CD14-positive monocyte (primary cell): ENCODE results near the gene CALML3. TPM values are rescaled to one million over a fixed set of nuclear protein-coding genes. Genes with fewer than 3 reads are reported as not detected.

Experiments
- DNase-seq, 3 donors: peaks; one replicate each; pipeline ENCODE4 v3.0.0-alpha.2; 2011 to 2022
- H2AFZ ChIP-seq: 2 replicates; pipeline ENCODE4 v1.6.0; 2012; ENCODE audit warnings: mild to moderate bottlenecking, low read depth, low read length, inconsistent platforms; ENCODE audit not compliant: insufficient read depth, poor library complexity, severe bottlenecking
- H3K27ac ChIP-seq, 2 donors: 1 replicate in 1 of 2; 2 replicates in 1 of 2; pipeline ENCODE4 v1.5.1; 2012 to 2013; ENCODE audit warnings: low read length in 2 of 2, control low read depth in 1 of 2, inconsistent platforms in 1 of 2, low read depth in 1 of 2, mild to moderate bottlenecking in 1 of 2
- H3K27me3 ChIP-seq, 2 donors: one replicate each; pipeline versions ENCODE4 v1.6.0 to v1.6.1; 2011 to 2013; ENCODE audit warnings: low read length in 2 of 2; ENCODE audit not compliant: control insufficient read depth in 2 of 2, insufficient read depth in 2 of 2
- H3K36me3 ChIP-seq, 2 donors: replicated peaks in 1 of 2; 1 replicate in 1 of 2; 2 replicates in 1 of 2; pipeline versions ENCODE4 v1.5.1 to v1.6.1; 2012 to 2013; ENCODE audit warnings: low read length in 2 of 2, control low read depth in 1 of 2, inconsistent platforms in 1 of 2, mild to moderate bottlenecking in 1 of 2; ENCODE audit not compliant: insufficient read depth in 2 of 2, control insufficient read depth in 1 of 2
- H3K4me1 ChIP-seq, 2 donors: 1 replicate in 1 of 2; 2 replicates in 1 of 2; pipeline versions ENCODE4 v1.5.1 to v1.6.1; 2012 to 2013; ENCODE audit warnings: low read length in 2 of 2, control low read depth in 1 of 2, inconsistent platforms in 1 of 2, mild to moderate bottlenecking in 1 of 2, moderate library complexity in 1 of 2; ENCODE audit not compliant: insufficient read depth in 2 of 2, control insufficient read depth in 1 of 2
- H3K4me2 ChIP-seq: replicated peaks from 2 replicates; pipeline ENCODE3; 2012; ENCODE audit warnings: low read length, moderate library complexity, mild to moderate bottlenecking; ENCODE audit not compliant: poor library complexity, severe bottlenecking; ENCODE audit errors: extremely low read depth
- H3K4me3 ChIP-seq, 3 experiments: fragments of 200-600 bp in 1 of 3; sonication (generic) in 1 of 3; replicated peaks in 1 of 3; 1 replicate in 2 of 3; 2 replicates in 1 of 3; pipeline ENCODE4 v1.5.1; 2011 to 2013; ENCODE audit warnings: low read length in 3 of 3, mild to moderate bottlenecking in 3 of 3, control low read depth in 2 of 3, low read depth in 2 of 3, inconsistent platforms in 1 of 3, moderate library complexity in 1 of 3
- H3K79me2 ChIP-seq: 2 replicates; pipeline ENCODE4 v1.6.0; 2012; ENCODE audit warnings: mild to moderate bottlenecking, control low read depth, inconsistent platforms, low read length, moderate library complexity; ENCODE audit not compliant: insufficient read depth
- H3K9ac ChIP-seq: 2 replicates; pipeline ENCODE4 v1.6.0; 2017; ENCODE audit warnings: low read length, mild to moderate bottlenecking; ENCODE audit not compliant: insufficient read depth, poor library complexity, severe bottlenecking
- H3K9me3 ChIP-seq, 2 donors: replicated peaks in 1 of 2; 1 replicate in 1 of 2; 2 replicates in 1 of 2; pipeline versions ENCODE4 v1.5.1 to v1.6.1; 2012 to 2013; ENCODE audit warnings: low read length in 2 of 2, control low read depth in 1 of 2; ENCODE audit not compliant: control insufficient read depth in 1 of 2, insufficient read depth in 1 of 2
- H4K20me1 ChIP-seq: 2 replicates; pipeline ENCODE4 v1.6.0; 2012; ENCODE audit warnings: mild to moderate bottlenecking, low read length, control low read depth, moderate library complexity; ENCODE audit not compliant: insufficient read depth
- H3K27ac Mint-ChIP-seq, 7 donors: one replicate each; pipeline ENCODE4 v1.8.0; 2020; ENCODE audit warnings: mild to moderate bottlenecking in 7 of 7, mixed read lengths in 7 of 7, moderate library complexity in 6 of 7, inconsistent platforms in 2 of 7
- H3K27me3 Mint-ChIP-seq, 3 donors: one replicate each; pipeline ENCODE4 v1.8.0; 2021 to 2022; ENCODE audit warnings: low read depth in 3 of 3, mild to moderate bottlenecking in 3 of 3, mixed read lengths in 3 of 3, moderate library complexity in 3 of 3, inconsistent platforms in 1 of 3
- H3K36me3 Mint-ChIP-seq, 2 donors: one replicate each; pipeline ENCODE4 v1.8.0; 2020; ENCODE audit warnings: mixed read lengths in 2 of 2, inconsistent platforms in 1 of 2, mild to moderate bottlenecking in 1 of 2
- H3K4me1 Mint-ChIP-seq: one replicate; pipeline ENCODE4 v1.8.0; 2020; ENCODE audit warnings: mild to moderate bottlenecking, mixed read lengths
- H3K4me3 Mint-ChIP-seq, 2 donors: one replicate each; pipeline ENCODE4 v1.8.0; 2020; ENCODE audit warnings: mild to moderate bottlenecking in 2 of 2, mixed read lengths in 2 of 2, moderate library complexity in 1 of 2
- H3K9me3 Mint-ChIP-seq, 7 donors: one replicate each; pipeline ENCODE4 v1.8.0; 2020 to 2022; ENCODE audit warnings: mixed read lengths in 7 of 7, mild to moderate bottlenecking in 6 of 7, moderate library complexity in 6 of 7, inconsistent platforms in 2 of 7
- CTCF ChIP-seq: fragments of 200-600 bp; IDR thresholded peaks from one replicate; pipeline ENCODE4 v1.8.0; 2022; ENCODE audit warnings: antibody characterized with exemption, mild to moderate bottlenecking
- WGBS: methylation state at CpG from one replicate; pipeline ENCODE4 v1.1.5; 2013; ENCODE audit warnings: missing lambda C conversion rate; ENCODE audit not compliant: insufficient coverage; 5-methylcytosine and 5-hydroxymethylcytosine counted together
- intact Hi-C, 2 donors: fragments of 100-400 bp; cut with micrococcal nuclease; formaldehyde crosslinking; loops; one replicate each; pipeline versions ENCODE4 v1.15.0 to v1.15.1; 2023
- polyA plus RNA-seq, 3 donors: library from polyadenylated mRNA; depleted of rRNA in 1 of 3; unstranded in 2 of 3; stranded (reverse) in 1 of 3; fragments of 300-500 nt in 2 of 3; fragments of >200 nt in 1 of 3; fragmentation: Illumina TruSeq in 2 of 3; gene quantifications; 1 replicate in 2 of 3; 2 replicates in 1 of 3; pipeline ENCODE4 v1.2.3, GENCODE V29; 2012 to 2021

CALML3 gene
- polyA plus RNA-seq, 3 donors: not detected

- no peak for DNase-seq
- H3K27ac ChIP-seq: no peak overlapping the region
- H3K27me3 Mint-ChIP-seq: peaks cover 0 to 2% (median 0%) of the 10 kb centered on the region in 3 donors
- H3K4me1 Mint-ChIP-seq: no peaks in the 10 kb centered on the region
- H3K4me1 ChIP-seq: no peaks in the 10 kb centered on the region
- TF ChIP-seq CTCF: no peak
- peaks cover 0 to 10% of the 10 kb centered on the region in 2 donors for H3K9me3 ChIP-seq
- no peaks in the 10 kb centered on the region for H3K36me3 Mint-ChIP-seq
- no peaks in the 10 kb centered on the region for H4K20me1 ChIP-seq
- no peak overlapping the region for H3K4me3 ChIP-seq
- no peaks in the 10 kb centered on the region for H3K79me2 ChIP-seq
- H3K4me3 Mint-ChIP-seq: no peak overlapping the region
- intact Hi-C loops: no loop called here
- no peak overlapping the region for H3K4me2 ChIP-seq
- no peaks in the 10 kb centered on the region for H3K36me3 ChIP-seq
- H3K9ac ChIP-seq: no peak overlapping the region
- H3K9me3 Mint-ChIP-seq: peaks cover 4 to 8% (median 7%) of the 10 kb centered on the region in 7 donors
- H3K27me3 ChIP-seq: no peaks in the 10 kb centered on the region
- 88% methylated on average over 6 of the region's 6 CpGs for WGBS
- no peak overlapping the region for H3K27ac Mint-ChIP-seq
- no peak overlapping the region for H2AFZ ChIP-seq
Observed at GRCh38 chr10:5497289-5497688, 27.5 kb upstream of the CALML3 start.

GRCh38 chr10:5497948-5498730, 26.6 kb upstream of the CALML3 start:
- H3K27me3 ChIP-seq: no peaks in the 10 kb centered on the region
- H3K36me3 Mint-ChIP-seq: no peaks in the 10 kb centered on the region
- WGBS: 97% methylated on average over 11 of the region's 19 CpGs
- DNase-seq: no peak
- H3K27me3 Mint-ChIP-seq: peaks cover 0 to 3% (median 0%) of the 10 kb centered on the region in 3 donors
- no peaks in the 10 kb centered on the region for H3K4me1 Mint-ChIP-seq
- no peak overlapping the region for H3K4me3 Mint-ChIP-seq
- intact Hi-C loops: no loop called here
- H2AFZ ChIP-seq: no peak overlapping the region
- H3K9me3 ChIP-seq: peaks cover 0 to 1% of the 10 kb centered on the region in 2 donors
- no peak overlapping the region for H3K9ac ChIP-seq
- no peaks in the 10 kb centered on the region for H3K36me3 ChIP-seq
- no peaks in the 10 kb centered on the region for H3K79me2 ChIP-seq
- H4K20me1 ChIP-seq: no peaks in the 10 kb centered on the region
- no peak for TF ChIP-seq CTCF
- H3K27ac Mint-ChIP-seq: no peak overlapping the region
- no peak overlapping the region for H3K4me2 ChIP-seq
- no peaks in the 10 kb centered on the region for H3K4me1 ChIP-seq
- no peak overlapping the region for H3K27ac ChIP-seq
- H3K4me3 ChIP-seq: no peak overlapping the region
- peaks cover 0 to 2% (median 0%) of the 10 kb centered on the region in 7 donors for H3K9me3 Mint-ChIP-seq
